ENCODE results near the gene GLMN. TPM values are rescaled to one million over a fixed set of nuclear protein-coding genes. Genes with fewer than 3 reads are reported as not detected.
"Not testable (repeated sequence)": the region's sequence is repeated elsewhere in the genome, so short reads cannot be mapped to it uniquely, and the experiment has no call there.

Gene GLMN
- total RNA-seq, 1 donor, result 18.0 TPM

DNA sequence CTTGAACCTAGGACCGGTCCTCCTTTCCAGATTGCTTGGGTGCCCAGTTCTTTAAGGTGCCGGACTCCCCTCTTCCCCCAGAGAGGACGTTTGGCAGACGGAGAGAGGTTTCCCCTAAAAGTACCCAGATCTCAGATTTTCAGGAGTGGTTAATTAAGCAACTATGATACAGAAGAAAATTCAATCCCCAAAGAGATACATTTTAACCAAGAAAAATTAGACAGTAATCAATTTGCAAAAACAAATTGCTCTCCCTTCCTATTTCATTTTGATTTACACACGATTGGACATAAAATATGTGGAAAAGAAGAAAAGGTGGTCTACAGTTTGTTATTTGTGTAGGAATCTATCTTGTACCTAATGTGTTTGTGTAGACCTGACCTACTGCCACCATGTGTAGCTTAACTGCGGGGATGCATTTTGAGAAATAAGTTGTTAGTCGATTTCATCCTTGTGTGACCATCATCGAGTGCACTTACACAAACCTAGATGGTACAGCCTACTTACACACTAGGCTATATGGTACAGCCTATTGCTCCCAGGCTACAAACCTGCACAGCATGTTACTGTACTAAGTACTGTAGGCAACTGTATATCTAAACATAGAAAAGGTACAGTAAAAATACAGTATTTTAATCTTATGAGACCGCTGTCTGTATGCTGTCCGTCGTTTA is 827 bp upstream of the GLMN start:
- H3K4me3 ChIP-seq (ENCODE audit: low read depth, low read length), result peak overlapping the region; percentile 74
- DNase-seq (ENCODE audit: low read depth), result peak; percentile 18
- TF ChIP-seq, protein P1, sequence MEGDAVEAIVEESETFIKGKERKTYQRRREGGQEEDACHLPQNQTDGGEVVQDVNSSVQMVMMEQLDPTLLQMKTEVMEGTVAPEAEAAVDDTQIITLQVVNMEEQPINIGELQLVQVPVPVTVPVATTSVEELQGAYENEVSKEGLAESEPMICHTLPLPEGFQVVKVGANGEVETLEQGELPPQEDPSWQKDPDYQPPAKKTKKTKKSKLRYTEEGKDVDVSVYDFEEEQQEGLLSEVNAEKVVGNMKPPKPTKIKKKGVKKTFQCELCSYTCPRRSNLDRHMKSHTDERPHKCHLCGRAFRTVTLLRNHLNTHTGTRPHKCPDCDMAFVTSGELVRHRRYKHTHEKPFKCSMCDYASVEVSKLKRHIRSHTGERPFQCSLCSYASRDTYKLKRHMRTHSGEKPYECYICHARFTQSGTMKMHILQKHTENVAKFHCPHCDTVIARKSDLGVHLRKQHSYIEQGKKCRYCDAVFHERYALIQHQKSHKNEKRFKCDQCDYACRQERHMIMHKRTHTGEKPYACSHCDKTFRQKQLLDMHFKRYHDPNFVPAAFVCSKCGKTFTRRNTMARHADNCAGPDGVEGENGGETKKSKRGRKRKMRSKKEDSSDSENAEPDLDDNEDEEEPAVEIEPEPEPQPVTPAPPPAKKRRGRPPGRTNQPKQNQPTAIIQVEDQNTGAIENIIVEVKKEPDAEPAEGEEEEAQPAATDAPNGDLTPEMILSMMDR (IDR thresholded peaks at IDR 0.05; ENCODE audit: insufficient read depth, low read length), result no peak

GRCh38 chr1:92298213-92298572 is 594 bp downstream of the GLMN start:
- TF ChIP-seq, protein P1 (IDR thresholded peaks at IDR 0.05; ENCODE audit: insufficient read depth, low read length), result peak; percentile 36
- DNase-seq (ENCODE audit: low read depth), result peak; percentile 23
- H3K4me3 ChIP-seq (ENCODE audit: low read depth, low read length), result peak overlapping the region; percentile 74

DNA sequence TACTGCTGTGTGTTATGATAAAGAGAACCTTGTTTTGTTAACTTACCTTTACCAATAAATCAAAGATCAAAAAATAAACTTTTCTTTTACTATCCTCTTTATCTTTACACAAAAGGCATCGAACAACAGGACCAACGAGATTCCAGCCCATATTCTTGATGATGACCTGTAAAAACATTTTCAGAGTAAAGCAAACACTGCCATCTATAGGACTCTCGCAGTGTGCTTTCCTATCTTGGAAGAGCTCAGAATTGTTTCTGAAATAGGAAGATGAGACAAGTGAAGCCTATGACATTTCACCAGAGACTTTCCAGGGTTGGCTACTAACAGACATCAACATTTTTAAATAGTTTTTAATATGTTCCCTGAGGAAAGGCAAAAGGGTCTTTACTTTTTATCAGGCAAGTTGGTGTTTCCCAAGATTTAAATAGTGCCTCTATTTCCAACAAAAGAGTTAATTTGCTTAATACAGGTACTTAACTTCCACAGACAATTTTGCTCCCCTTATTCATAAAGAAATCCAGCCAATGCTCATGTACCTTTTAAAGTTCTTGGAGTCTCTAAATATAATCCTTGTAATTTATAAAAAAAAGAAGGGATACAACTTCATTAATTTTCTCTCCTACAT is 7.3 kb downstream of the GLMN start:
- DNase-seq (ENCODE audit: low read depth), result peak; percentile 79
- TF ChIP-seq, protein P1 (IDR thresholded peaks at IDR 0.05; ENCODE audit: insufficient read depth, low read length), result peak; percentile 80
- no peak overlapping the region for H3K4me3 ChIP-seq (ENCODE audit: low read depth, low read length)

GRCh38 chr1:92281411-92281810 is 17.4 kb downstream of the GLMN start:
- not testable (repeated sequence) for H3K4me3 ChIP-seq (ENCODE audit: low read depth, low read length); DNase-seq (ENCODE audit: low read depth)

DNA sequence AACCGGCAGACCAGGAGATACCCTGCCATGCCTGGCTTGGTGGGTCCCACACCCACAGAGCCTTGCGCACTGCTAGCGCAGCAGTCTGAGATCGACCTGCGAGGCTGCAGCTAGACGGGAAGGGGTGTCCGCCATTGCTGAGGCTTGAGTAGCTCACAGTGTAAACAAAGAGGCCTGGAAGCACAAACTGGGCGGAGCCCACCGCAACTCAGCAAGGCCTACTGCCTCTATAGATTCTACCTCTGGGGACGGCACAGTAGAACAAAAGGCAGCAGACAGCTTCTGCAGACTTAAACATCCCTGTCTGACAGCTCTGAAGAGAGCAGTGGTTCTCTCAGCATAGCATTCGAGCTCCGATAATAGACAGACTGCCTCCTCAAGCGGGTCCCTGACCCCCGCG is 19.0 kb downstream of the GLMN start:
- DNase-seq (ENCODE audit: low read depth), result not testable (repeated sequence)

DNA sequence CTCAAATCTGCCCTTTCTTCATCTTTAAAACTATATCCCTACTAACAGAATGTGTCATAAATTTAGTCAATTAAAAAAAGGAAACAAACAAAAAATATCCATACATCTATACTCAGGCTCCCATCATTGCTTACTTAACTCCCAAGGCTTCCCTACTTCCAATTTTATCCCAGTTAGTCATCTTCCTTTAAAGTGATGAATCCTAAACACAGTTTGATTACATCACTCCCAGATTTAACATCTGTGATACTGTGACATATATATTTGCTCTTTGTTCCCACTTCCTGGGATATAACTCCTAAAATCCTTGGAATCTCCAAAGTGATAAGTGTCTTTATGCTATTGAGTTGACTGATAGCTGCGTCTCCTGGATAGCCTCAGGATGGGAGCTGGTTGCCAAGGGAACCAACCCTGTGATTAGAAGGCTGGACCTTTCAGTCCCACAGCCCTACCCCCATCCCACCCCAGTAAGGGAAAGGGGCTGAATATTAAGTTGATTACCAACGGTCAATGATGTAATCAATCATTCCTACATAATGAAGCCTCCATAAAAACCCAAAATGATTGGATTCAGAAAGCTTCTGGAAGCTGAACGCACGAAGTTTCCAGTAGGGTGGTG is 21.6 kb downstream of the GLMN start:
- no peak overlapping the region for H3K4me3 ChIP-seq (ENCODE audit: low read depth, low read length)
- TF ChIP-seq, protein P1 (IDR thresholded peaks at IDR 0.05; ENCODE audit: insufficient read depth, low read length), result no peak
- peak; percentile 44 for DNase-seq (ENCODE audit: low read depth)

More for the DNA sequence above, 19.0 kb downstream of the GLMN start:
- H3K4me3 ChIP-seq (ENCODE audit: low read depth, low read length), result not testable (repeated sequence)

GRCh38 chr1:92276082-92276481 is 22.7 kb downstream of the GLMN start:
- H3K4me3 ChIP-seq (ENCODE audit: low read depth, low read length), result no peak overlapping the region
- no peak for DNase-seq (ENCODE audit: low read depth)
- TF ChIP-seq, protein P1 (IDR thresholded peaks at IDR 0.05; ENCODE audit: insufficient read depth, low read length), result no peak

Measured in fibroblast of the aortic adventitia (primary cell).